ENCODE data around the gene HOXC5. TPM values are rescaled to one million over a fixed set of nuclear protein-coding genes. Genes with fewer than 3 reads are reported as not detected.

Gene HOXC5
- total RNA-seq, 1 donor from 2014 or later, result 28.7 TPM

- H3K27ac Mint-ChIP-seq, result peak overlapping the region; percentile 98
- no peaks in the 10 kb centered on the region for H3K36me3 Mint-ChIP-seq
- peaks cover 80% of the 10 kb centered on the region for H3K4me1 Mint-ChIP-seq
- no peaks in the 10 kb centered on the region for H3K9me3 Mint-ChIP-seq
- peak in 1 of 2 experiments; percentile 79 for DNase-seq (ENCODE audit: low spot score in 2 of 2, unreplicated experiment in 2 of 2)
- peak overlapping the region; percentile 86 for H3K4me3 Mint-ChIP-seq
- peaks cover 23% of the 10 kb centered on the region for H3K27me3 Mint-ChIP-seq (ENCODE audit: low read depth)
- TF ChIP-seq CTCF (IDR thresholded peaks at IDR 0.05; ENCODE audit: unreplicated experiment), result no peak
These were observed 493 bp downstream of the HOXC5 start for GRCh38 chr12:54033106-54033979.

- H3K4me1 Mint-ChIP-seq, result peaks cover 84% of the 10 kb centered on the region
- TF ChIP-seq CTCF (IDR thresholded peaks at IDR 0.05; ENCODE audit: unreplicated experiment), result no peak
These were observed 1.3 kb downstream of the HOXC5 start for GRCh38 chr12:54033980-54034784.

GRCh38 chr12:54034785-54035310 lies 2.0 kb downstream of the HOXC5 start:
- Mint-ChIP-seq H3K36me3 (no peaks in the 10 kb centered on the region), H3K4me3 (peak overlapping the region; percentile 81), H3K27me3 (ENCODE audit: low read depth) (peaks cover 16% of the 10 kb centered on the region), H3K27ac (peak overlapping the region; percentile 98), H3K4me1 (peaks cover 85% of the 10 kb centered on the region), H3K9me3 (no peaks in the 10 kb centered on the region)
- no peak for DNase-seq (ENCODE audit: low spot score in 2 of 2, unreplicated experiment in 2 of 2)
- no peak for TF ChIP-seq CTCF (IDR thresholded peaks at IDR 0.05; ENCODE audit: unreplicated experiment)

More at GRCh38 chr12:54033980-54034784, 1.3 kb downstream of the HOXC5 start:
- H3K4me3 Mint-ChIP-seq, result peak overlapping the region; percentile 81
- H3K36me3 Mint-ChIP-seq, result no peaks in the 10 kb centered on the region
- H3K27me3 Mint-ChIP-seq (ENCODE audit: low read depth), result peaks cover 19% of the 10 kb centered on the region
- peak overlapping the region; percentile 98 for H3K27ac Mint-ChIP-seq
- no peaks in the 10 kb centered on the region for H3K9me3 Mint-ChIP-seq
- DNase-seq (ENCODE audit: low spot score in 2 of 2, unreplicated experiment in 2 of 2), result peak in 1 of 2 experiments; percentile 51

- H3K4me3 Mint-ChIP-seq, result peak overlapping the region; percentile 81
These were observed 2.9 kb downstream of the HOXC5 start for GRCh38 chr12:54035568-54036264.

More at GRCh38 chr12:54035568-54036264, 2.9 kb downstream of the HOXC5 start:
- TF ChIP-seq CTCF (IDR thresholded peaks at IDR 0.05; ENCODE audit: unreplicated experiment), result no peak
- DNase-seq (ENCODE audit: low spot score in 2 of 2, unreplicated experiment in 2 of 2), result peak in 1 of 2 experiments; percentile 40
- Mint-ChIP-seq H3K4me1 (peaks cover 88% of the 10 kb centered on the region), H3K27me3 (ENCODE audit: low read depth) (peaks cover 12% of the 10 kb centered on the region), H3K9me3 (no peaks in the 10 kb centered on the region), H3K27ac (peak overlapping the region; percentile 98), H3K36me3 (no peaks in the 10 kb centered on the region)

Data from mesothelial cell of epicardium (in vitro differentiated cells).